HG03025 (cell line): ENCODE measurements around the gene AMBP.

Source experiments
- ATAC-seq: cut with Tn5 transposase; IDR thresholded peaks from one replicate; pipeline ENCODE4 v1.9.1; 2021; ENCODE audit warnings: mild to moderate bottlenecking, moderate library complexity; ENCODE audit not compliant: unreplicated experiment, low FRiP score

AMBP gene

DNA sequence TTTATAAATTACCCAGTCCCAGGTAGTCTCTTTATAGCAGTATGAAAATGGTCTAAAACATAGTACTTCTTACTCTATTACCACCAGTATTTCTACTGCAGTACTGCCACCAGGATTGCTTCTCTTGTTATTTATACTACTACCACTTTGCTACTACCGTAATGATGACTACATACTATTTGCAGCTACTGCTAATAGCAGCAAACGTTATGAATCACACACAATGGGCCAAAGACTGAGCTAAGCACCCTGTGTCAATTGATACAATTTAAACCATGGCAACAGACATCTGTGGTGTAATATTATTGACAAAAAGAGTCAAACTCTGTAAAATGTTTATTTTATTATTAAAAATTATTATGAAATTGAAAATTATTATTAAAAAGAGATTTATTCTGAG lies 36.3 kb upstream of the AMBP start:
- ATAC-seq, result no peak

DNA sequence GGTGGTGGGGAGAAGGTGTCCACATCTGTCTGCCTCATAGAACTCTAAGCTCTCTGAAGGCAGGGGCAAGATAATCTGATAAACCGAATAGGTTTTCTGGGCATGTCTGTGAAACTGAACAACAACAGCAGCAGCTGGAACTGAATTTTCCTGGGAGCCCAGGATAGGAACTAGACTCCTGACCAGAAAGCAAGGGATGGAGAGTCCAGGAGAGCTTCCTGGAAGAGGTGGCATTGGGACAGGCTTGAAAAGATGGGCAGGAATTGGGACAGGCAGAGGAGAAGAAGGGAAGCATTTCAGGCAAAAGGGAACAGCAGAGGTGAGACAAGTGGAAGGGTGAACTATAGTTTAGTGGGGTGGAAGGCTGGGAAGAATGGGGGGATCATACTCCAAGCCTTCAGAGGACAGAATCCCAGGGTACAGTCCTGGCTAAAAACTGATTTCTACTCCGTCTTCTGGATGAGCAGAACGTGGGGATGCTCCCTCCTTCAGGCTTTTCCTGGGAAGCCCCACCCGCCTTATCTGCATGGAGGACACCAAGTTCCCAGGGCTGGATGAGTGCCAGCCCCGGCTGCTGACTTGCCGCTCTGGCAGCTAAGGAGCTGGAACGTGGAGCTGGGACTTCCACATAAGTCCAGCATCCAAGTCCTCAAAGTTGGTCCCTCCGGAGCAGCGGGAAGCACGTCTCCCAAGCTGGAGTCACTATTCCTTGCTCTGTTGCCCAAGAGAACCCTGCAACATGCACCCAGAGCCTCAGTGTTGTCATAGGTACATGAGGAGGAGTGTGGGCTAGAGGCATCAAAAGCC lies 34.9 kb upstream of the AMBP start:
- ATAC-seq, result no peak

DNA sequence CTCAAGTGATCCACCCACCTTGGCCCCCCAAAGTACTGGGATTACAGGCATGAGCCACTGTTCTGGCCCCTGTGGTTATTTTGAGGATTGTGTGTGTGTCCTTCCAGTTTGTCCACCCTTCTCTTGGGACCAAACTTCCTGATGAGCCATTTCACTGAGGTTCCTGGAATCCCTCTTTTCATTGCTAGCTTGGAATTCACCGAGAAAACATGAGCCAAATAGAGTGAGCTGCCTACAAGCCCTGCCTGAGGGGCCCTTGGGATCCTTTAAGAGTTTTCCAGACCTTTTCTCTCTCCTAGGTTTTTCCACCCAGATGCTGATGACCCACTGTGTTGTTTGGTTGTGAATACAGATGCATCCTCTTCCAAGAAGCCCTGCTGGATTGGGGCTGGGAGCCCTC lies 34.2 kb upstream of the AMBP start:
- ATAC-seq, result no peak

DNA sequence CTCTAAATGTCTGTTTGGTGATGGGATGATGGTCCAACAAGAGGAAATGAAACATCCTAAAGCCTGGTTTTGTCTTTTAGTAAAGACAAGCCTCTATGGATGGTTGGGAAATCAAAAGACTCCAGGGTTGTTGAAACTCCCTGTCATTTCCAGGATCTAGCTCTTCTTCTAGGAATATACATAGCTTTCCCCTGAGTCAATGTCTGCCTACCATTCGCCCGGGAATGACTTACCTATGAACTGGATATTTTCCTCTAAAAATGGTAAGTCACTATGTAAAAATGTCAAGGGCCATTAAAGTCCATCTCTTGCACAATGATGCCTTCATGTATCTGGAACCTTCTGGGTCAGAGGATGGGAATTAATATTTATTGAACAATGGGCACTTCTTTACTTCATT lies 32.1 kb upstream of the AMBP start:
- no peak for ATAC-seq

DNA sequence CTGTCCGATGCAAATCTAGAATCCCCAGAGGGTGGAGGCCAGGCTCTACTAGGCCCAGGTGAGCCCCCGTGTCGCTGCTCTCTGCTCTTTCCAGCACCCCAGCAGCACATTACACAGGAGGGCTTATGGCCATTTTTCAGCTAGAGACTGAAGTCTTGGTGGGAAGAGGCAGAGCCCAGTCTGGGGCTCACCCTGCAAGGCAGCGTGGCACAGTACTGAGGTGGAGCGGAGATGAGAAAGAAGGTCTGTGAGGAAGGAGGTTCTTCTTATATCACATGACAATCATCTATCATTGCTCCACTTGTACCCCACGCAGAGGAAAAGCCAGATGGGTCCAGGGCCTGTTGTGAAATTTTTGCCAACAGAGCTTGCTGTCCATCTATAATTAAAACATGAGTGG lies 31.0 kb upstream of the AMBP start:
- ATAC-seq, result no peak

DNA sequence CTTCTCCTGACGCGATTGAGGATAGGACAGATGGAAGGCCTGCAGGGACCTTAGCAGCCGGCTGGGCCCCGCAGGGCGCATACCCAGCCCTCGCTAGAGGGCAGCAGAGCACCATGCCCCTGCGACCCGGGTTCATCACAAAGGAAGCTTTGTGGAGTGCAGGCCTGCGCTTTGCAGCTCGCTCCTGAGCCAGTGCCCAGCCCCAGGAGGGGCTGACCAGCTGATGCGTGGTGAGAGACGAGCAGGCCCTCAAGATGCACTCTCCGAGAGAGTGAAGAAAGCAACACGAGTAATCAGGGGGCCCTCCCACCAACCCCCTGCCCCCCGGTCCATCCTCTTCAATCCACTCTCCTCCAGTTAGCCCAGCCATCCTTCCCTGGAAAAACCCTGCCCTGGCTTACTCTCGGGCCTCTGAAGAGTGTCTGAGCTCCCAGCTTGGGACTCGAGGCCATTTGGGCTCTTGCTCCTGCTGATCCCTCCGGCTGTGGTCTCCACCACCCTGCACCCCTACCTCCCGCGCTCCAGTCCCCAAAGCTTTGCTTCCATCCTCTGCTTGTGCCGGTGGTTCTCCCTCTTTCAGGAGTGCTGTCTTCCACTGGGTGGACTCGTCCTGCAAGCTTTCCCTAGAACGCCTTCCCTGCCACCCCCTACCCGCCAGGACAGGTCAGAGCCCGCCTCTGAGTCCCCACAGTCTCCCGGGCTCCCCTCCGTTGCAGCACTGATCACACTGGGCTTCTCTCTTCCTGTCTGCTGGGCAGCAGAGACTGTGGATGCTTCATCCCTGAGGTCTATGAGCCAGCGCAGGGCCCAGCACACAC lies 30.1 kb upstream of the AMBP start:
- peak; percentile 49 for ATAC-seq

DNA sequence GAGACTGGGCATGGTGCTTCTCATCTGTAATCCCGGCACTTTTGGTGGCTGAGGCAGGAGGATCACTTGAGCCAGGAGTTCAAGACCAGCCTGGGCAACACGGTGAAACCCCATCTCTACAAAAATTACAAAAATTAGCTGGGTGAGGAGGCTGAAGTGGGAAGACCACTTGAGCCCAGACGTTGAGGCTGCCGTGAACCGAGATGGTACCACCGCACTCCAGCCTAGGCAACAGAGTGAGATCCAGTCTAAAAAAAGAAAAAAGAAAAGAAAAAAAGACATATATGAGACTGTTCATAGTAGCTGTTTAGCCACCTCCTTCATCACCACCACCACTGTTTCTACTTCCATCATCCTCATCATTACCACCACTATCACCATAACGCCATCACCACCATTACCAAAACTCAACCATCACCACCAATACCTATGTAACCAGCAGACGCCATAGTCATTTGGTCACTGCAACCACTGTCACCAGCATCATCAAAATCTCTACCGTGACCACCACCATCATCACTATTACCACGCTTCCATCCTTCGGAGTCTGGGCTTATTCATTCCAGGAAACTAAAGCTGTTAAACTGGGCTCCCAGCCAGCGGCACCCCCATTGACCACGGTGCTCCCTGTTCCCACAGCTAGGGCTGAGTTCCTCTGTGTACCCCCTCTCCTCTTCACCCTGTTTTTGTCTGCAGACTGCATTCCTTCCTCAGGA lies 29.3 kb upstream of the AMBP start:
- no peak for ATAC-seq

DNA sequence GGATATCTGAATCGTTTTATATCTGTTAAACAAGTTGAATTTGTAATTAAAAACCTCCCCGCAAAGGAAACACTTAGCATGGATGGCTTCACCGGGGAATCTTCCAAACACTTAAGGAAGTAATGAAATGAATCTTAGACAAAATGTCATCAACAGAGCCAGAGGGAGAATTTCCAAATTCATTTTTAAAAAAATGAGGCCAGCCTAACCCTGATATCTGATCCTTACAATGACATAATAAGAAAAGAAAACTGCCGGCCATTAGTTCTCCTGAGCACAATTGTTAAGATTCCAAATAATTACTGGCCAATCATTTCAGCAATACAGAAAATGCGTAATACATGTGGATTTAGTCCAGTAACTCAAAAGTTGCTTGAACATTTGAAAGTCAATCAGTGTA lies 27.1 kb upstream of the AMBP start:
- ATAC-seq, result no peak

DNA sequence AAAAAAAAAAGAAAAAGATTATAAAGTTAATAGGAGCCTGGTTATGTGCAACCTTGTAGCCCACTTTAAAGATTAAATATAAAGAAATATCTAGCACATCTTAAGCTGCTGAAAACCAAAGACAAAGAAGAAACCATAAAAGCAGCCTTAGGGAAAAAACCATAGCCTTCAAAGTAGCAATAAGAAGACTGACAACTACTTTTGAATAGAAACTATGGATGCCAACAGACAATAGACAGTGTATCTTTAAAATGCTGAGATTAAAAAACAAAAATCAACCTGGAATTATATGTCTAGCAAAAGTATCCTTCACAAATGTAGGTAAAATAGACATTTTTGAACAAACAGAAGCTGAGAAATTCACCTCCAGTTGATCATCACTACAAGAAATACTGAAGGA lies 24.4 kb upstream of the AMBP start:
- no peak for ATAC-seq

DNA sequence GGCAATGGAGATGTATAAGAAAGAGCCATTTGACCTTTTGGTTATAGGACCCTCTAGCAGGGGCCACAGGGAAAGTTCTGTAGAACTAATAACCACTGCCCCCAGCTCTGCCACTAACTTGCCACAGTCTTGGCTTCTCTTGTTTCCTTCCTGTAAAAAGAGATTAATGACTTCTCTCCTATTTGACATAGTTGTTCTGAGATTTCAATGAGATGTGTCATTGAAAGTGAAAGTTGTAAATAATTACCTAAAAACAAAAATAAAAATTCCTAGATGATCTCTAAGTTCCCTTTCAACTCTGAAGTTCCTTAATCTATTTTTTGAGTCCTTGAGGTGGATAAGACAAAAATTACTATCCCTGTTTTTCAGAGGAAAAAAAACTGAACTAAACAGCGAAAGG lies 22.4 kb upstream of the AMBP start:
- ATAC-seq, result no peak

DNA sequence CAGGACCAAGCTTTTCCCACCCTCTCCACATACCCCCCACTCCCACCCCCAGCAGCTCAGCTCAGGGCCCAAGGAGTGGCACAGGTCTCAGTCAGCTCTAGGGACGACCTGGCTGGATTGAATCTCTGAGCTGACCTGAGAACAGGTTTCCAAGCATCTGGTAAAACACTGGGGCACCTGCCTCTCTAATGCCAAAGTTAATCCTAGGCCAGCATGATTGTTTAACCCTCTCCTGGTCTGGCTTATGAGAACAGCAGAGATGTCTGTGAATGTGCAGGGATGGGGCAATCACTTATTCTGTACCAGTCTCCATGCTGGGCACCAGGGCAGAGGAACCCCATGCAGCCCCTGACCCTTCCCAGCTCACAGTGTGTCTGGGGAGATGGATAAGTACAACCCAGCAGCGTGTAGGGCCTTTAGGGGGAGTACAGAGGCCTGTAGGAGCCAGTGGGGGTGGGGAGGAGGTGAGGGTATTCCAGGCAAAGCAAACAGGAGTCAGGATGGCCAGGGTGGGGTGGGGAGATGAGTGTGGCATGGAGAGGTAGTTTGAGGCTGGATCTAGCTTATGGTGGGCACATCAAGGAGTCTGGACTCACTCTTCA lies 21.7 kb upstream of the AMBP start:
- ATAC-seq, result no peak

DNA sequence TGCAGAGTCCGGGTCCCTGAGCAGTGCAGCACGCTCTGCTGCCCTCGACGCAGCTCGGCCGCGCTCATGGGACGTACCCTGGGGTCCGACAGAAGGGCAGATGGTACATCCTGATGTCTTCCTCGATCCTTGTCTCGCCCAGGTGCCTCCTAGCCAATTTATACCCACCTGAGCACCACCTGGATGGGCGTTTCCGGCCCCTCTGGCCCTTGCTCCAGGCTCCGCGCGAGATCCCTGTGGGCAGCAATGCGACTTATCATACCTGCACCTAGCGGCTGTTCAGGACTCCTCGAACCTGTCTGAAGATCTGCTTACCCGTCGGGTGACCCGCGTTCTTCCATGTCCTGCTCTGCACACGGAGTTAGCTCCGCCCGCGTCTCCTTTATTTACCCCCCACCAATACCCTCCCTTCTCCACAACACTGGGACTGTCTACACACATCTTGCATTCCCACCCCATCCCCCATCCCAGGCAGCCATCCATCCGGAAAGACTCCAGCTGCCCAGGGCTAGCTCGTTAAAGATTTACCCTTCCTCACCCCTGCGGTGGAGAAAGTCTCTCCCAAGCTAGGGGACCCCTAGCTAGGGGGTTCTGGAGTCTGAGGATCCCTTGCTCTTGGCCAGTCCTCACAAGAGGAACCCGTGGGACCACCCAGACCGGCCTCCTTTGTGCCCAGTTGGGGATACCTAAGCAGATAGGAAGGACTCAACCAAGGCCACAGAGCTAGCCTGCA lies 21.0 kb upstream of the AMBP start, which contains the start of gene KIF12:
Gene KIF12, minus strand, starts transcription at position 357 of the 733 bp plus-strand sequence. Its CDS starts 16 bp downstream, at position 341.
- no peak for ATAC-seq

DNA sequence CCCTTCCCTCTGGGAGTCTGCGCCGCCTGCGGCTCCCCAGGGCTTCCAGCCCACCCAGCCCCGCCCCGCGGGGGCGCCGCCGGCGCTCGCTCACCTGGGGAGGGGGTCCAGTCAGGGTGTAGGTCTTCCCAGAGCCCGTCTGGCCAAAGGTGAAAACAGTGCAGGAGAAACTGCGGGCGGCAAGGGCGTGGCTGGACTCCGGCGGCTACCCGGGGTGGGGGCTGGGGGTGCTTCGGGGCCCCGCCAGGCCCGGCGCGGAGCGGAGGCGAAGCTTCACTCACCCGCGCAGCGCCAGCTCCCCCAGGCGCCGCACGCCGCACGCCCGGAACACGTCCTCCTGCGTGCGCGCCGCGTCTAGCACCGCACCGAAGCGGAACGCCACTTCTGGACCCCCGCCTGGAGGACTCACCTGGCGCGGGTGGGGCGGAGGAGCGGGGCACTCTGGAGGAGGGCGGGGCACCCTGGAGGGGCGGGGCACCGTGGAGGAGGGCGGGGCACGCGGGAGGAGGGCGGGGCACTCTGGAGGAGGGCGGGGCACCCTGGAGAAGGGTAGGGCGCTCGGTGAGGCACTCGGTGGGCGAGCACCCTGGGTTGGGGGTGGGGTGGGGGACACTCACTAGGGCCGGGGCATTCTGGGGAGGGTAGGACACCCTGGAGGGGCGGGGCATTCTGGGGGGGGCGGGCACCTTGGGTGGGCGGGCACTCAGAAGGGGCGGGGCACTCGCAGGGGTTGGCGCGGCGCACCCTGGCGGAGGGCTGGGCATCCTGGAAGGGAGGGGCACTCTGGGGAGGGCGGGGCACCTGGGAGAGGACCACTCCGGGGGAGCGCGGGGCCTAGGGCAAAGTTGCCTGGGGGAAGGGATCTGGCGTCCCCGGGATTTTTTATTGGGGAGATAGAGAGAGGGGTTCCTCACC lies 20.2 kb upstream of the AMBP start:
- no peak for ATAC-seq

DNA sequence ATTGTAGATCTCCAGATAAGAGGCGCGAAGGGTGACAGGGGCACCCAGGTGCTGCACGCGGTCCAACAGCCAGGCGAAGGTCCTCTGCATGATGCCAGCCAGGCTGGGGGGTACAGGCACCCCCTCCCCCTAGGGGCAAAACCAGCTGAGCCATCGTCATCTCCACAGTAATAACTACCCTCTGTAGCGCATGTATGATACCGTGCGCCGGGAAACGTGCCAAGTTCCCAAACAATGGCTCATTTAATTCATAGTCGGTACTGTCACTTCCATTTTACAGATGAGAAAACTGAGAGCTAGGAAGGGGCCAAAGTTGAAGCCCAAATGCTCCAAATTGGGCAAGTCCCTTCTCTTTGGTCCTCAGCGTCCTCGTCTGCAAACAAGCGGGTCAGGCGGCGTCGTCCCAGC lies 19.5 kb upstream of the AMBP start:
- no peak for ATAC-seq

DNA sequence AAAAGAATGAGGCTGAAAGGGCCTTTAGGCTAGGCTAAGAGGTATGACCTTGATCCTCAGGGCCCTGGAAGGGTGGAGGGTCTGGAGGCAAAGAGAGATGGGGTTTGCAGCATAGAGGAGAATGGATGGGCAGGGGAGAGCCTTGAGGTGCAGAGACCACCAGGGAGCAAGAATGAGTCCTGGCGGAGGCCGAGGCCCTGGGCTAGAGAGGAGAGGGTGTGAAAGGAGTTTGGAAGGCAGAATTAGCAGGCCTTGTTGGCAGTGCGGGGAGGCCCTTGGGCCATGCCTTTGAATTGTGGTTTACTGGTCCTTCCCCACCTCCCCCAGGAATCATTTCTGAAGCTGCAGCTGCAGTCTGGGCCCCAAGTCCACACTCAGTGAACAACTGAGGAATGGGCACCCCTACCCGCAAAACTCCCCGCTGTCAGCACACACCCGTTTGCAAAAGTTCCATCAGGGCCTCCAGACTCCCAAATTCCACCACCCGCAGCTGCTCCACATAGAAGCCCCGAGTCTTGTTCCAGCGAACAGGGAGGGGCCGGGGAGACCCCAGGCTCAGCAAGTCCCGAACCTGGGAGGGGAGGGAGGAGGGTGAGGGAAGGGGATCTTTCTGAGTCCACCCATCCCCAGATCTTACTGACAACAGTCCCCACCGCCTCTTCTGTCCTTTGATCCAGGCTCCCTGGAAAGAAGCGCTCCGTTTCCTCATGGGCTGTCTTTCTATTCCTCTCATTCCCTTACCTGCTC lies 18.9 kb upstream of the AMBP start:
- ATAC-seq, result no peak

DNA sequence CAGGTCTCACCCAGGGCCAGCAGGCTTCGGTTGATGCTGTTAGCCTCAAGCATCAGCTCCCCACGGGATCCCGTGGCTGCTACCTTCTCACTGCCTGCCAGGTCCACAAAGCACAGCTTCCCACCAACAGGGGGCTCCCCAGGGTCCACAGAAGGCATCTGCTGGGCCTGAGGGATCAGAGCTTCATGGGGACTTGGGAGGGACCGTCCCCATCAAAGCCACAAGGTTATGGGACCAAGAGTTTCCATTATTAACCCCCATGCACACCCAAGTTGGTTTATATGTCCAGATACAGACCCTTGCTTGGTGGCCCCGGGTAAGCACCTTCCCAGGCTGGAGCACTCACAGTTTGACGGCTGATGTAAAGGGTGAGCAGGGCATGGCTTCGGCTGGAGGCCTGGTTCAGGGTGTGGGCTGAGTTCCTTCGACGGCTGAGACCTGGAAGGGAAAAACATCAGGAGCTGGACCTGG lies 18.0 kb upstream of the AMBP start:
- no peak for ATAC-seq

DNA sequence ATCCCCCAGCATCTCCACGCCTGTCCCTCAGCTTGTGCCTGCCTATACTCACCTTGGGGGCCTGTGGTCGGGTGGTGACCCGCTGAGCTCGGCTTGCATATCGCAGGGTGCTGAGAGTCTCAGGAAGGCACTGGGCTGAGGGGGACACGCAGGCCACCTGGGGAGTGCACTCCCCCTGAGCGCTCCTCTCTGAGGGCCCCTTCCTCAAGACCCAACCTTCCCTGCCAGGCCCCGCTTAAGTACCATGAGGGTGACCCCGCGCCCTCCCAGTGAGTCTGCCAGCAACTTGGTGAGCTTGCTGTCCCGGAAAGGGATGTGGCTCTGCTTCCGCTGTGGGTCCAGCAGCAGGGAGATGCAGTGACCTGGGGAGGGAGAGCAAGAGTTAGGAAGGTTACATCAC lies 16.9 kb upstream of the AMBP start:
- no peak for ATAC-seq

DNA sequence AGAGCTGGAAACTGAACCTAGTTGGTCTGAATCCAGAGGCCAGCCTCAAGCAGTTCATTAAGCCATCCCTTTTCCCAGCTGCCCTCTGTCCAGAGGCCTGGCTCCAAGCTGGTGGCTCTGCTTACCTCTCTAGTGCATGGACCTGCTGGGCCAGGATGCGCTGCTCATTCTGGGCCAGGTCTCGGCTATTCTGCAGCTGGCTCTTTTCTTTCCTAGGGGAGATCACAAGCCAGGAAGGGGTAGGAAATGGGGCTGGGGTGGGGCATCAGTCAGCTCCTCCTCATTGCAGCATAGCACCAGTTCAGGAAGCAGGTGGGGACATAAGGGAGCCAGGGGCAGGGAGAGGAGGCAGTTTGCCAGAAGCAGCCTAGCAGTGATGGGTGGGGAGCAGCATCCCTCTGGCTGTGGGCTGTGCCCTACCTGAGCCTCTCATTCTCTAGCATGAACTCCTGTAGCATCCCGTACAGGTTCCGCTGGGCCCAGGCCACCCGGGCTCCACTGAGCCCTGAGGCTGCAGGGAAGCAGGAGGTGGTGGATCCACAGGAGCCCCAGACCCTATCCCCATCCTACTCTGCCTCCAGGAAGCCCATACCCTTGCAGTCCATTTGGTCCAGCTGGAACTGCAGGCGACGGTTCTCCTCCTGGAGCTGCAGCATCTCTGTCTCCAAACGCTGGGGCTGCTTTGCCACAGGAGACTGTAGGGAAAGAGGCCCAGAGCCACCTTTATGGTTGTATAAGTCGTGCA lies 15.8 kb upstream of the AMBP start:
- ATAC-seq, result no peak
